ENCODE data around the gene TSEN15. TPM values are rescaled to one million over a fixed set of nuclear protein-coding genes. Genes with fewer than 3 reads are reported as not detected.

TSEN15 gene
- total and polyA plus RNA-seq, 2 of the 13 experiments (the other 11 are each of a cell fraction or from before 2014, with no cell fraction given): 25.6 to 35.8 TPM

DNA sequence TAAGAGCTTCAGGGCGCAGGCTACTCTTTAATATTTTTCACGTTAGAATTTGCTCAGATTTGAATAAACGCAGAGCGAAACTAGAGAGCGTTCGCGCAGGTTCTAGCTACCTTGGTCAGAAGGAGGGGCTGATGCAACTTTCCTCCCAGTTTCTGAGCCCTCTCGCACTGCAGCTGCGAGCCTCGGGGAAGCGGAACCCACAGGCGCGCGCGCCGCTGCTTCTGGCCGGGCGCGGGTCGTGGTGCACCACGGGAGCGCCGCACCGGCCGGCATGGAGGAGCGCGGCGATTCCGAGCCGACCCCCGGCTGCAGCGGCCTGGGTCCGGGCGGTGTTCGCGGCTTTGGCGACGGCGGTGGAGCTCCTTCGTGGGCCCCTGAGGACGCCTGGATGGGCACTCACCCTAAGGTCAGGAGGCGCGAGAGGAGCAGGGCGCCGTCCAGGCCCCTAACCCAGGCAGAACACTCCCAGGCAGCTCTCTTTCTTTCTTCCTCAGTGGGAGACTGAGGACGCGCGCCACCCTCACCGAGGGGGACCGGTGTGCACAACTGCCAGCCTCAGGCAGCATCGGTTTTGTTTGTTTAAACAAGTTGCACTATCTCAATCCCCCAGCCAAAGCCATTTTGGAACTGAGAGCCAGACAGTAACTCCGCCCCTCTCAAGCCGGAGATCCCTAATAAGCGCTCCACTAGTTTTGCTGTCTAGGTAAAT is at the start of gene TSEN15 (continued):
- TF ChIP-seq NFAT5 (CRISPR knock-in tag; IDR thresholded peaks at IDR 0.05): peak; percentile 64; the same call in 1 of the 2 replicates
- TF ChIP-seq SAP130 (CRISPR knock-in tag; IDR thresholded peaks at IDR 0.05; ENCODE audit: low read depth): peak; percentile 93
- TF ChIP-seq ZNF547 (CRISPR knock-in tag; IDR thresholded peaks at IDR 0.05): peak; percentile 94
- no peak for TF ChIP-seq BCLAF1 (IDR thresholded peaks at IDR 0.05)
- peak; percentile 67 for TF ChIP-seq RXRB (CRISPR knock-in tag; IDR thresholded peaks at IDR 0.05; ENCODE audit: borderline replicate concordance)
- 0 out of 2 replicates have a peak, but pooled peaks have one; percentile 29 for TF ChIP-seq ZNF30 (CRISPR knock-in tag; IDR thresholded peaks at IDR 0.05)
- TF ChIP-seq SATB2 (CRISPR knock-in tag; IDR thresholded peaks at IDR 0.05): 0 out of 2 replicates have a peak, but pooled peaks have one; percentile 11
- TF ChIP-seq E2F5 (CRISPR knock-in tag; conservative IDR thresholded peaks at IDR 0.05): peak; percentile 82
- no peak for TF ChIP-seq HMG20B (CRISPR knock-in tag; conservative IDR thresholded peaks at IDR 0.05)
- peak; percentile 82 for TF ChIP-seq TARDBP (CRISPR knock-in tag; IDR thresholded peaks at IDR 0.05)
- peak; percentile 89 for TF ChIP-seq DMAP1 (CRISPR knock-in tag; IDR thresholded peaks at IDR 0.05)
- 0 out of 2 replicates have a peak, but pooled peaks have one; percentile 82 for TF ChIP-seq ZNF619 (CRISPR knock-in tag; IDR thresholded peaks at IDR 0.05)
- peak; percentile 36; the same call in 1 of the 2 replicates for TF ChIP-seq ZNF775 (CRISPR knock-in tag; IDR thresholded peaks at IDR 0.05; ENCODE audit: borderline replicate concordance)
- TF ChIP-seq, protein P1, sequence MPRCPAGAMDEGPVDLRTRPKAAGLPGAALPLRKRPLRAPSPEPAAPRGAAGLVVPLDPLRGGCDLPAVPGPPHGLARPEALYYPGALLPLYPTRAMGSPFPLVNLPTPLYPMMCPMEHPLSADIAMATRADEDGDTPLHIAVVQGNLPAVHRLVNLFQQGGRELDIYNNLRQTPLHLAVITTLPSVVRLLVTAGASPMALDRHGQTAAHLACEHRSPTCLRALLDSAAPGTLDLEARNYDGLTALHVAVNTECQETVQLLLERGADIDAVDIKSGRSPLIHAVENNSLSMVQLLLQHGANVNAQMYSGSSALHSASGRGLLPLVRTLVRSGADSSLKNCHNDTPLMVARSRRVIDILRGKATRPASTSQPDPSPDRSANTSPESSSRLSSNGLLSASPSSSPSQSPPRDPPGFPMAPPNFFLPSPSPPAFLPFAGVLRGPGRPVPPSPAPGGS (CRISPR knock-in tag; IDR thresholded peaks at IDR 0.05): peak; percentile 85; the same call in 1 of the 2 replicates
- TF ChIP-seq, protein P2, sequence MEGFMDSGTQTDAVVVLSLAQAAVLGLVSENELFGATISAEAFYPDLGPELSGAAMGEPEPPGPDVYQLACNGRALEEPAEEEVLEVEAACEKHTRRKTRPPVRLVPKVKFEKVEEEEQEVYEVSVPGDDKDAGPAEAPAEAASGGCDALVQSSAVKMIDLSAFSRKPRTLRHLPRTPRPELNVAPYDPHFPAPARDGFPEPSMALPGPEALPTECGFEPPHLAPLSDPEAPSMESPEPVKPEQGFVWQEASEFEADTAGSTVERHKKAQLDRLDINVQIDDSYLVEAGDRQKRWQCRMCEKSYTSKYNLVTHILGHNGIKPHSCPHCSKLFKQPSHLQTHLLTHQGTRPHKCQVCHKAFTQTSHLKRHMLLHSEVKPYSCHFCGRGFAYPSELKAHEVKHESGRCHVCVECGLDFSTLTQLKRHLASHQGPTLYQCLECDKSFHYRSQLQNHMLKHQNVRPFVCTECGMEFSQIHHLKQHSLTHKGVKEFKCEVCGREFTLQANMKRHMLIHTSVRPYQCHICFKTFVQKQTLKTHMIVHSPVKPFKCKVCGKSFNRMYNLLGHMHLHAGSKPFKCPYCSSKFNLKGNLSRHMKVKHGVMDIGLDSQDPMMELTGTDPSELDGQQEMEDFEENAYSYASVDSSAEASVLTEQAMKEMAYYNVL (CRISPR knock-in tag; IDR thresholded peaks at IDR 0.05; ENCODE audit: borderline replicate concordance): 0 out of 2 replicates have a peak, but pooled peaks have one; percentile 43
- peak; percentile 84; the same call in 1 of the 2 replicates for TF ChIP-seq ZNF468 (CRISPR knock-in tag; IDR thresholded peaks at IDR 0.05)
- no peak for TF ChIP-seq JUNB (CRISPR knock-in tag; IDR thresholded peaks at IDR 0.05; ENCODE audit: borderline replicate concordance)

Data from HepG2 (cell line).